Body of pancreas (tissue), 4 donors: ENCODE data around the gene ZNF511. TPM values are rescaled to one million over a fixed set of nuclear protein-coding genes. Genes with fewer than 3 reads are reported as not detected.

ENCODE experiments used
- ATAC-seq: fragments of 150-250 bp; one replicate; pipeline ENCODE4 v1.9.1; 2016
- DNase-seq, 4 donors: peaks; one replicate each; pipeline ENCODE4 v3.0.0-alpha.2; 2019
- H3K27ac ChIP-seq, 4 donors: fragments of 200-600 bp; sonication (generic); 1 replicate in 3 of 4; 2 replicates in 1 of 4; pipeline versions ENCODE4 v1.5.1 to v1.6.1; 2016 to 2019; ENCODE audit warnings: mild to moderate bottlenecking in 1 of 4, mixed read lengths in 1 of 4, moderate library complexity in 1 of 4
- H3K27me3 ChIP-seq, 2 donors: fragments of 200-600 bp; sonication (generic); one replicate each; pipeline ENCODE4 v1.6.0; 2016; ENCODE audit warnings: mild to moderate bottlenecking in 1 of 2
- H3K36me3 ChIP-seq, 2 donors: fragments of 200-600 bp; sonication (generic); replicated peaks in 1 of 2; 2 replicates each; pipeline ENCODE4 v1.5.1; 2016; ENCODE audit warnings: low read depth in 2 of 2; ENCODE audit not compliant: insufficient read depth in 1 of 2
- H3K4me1 ChIP-seq: fragments of 200-600 bp; sonication (generic); one replicate; pipeline ENCODE4 v1.6.0; 2016
- H3K4me3 ChIP-seq, 2 donors: fragments of 200-600 bp; sonication (generic); 1 replicate in 1 of 2; 2 replicates in 1 of 2; pipeline ENCODE4 v1.5.1; 2016 to 2019
- H3K9me3 ChIP-seq, 3 donors: fragments of 200-600 bp; sonication (generic); 1 replicate in 2 of 3; 2 replicates in 1 of 3; pipeline ENCODE4 v1.5.1; 2016
- CTCF ChIP-seq, 7 experiments: fragments of 450-650 bp in 4 of 7; fragments of 200-600 bp in 3 of 7; sonication (generic) in 3 of 7; IDR thresholded peaks; one replicate each; pipeline ENCODE4 v1.5.1; 2016 to 2019; ENCODE audit warnings: antibody characterized with exemption in 7 of 7
- POLR2A ChIP-seq, 3 donors: fragments of 450-650 bp; IDR thresholded peaks; one replicate each; pipeline ENCODE4 v1.6.1; 2016; ENCODE audit warnings: antibody characterized with exemption in 3 of 3, mild to moderate bottlenecking in 2 of 3
- WGBS, 2 donors: methylation state at CpG; one replicate each; pipeline ENCODE4 v1.1.5; 2017; 5-methylcytosine and 5-hydroxymethylcytosine counted together
- intact Hi-C: fragments of 100-400 bp; cut with DNase I; formaldehyde crosslinking; loops from one replicate; pipeline ENCODE4 v1.15.1; 2023
- total RNA-seq, 2 donors: library from RNA; depleted of rRNA; stranded (reverse); fragments of >200 nt; gene quantifications; one replicate each; pipeline ENCODE4 v1.1.0, GENCODE V29; 2016

The ZNF511 gene
- total RNA-seq, 2 donors from 2014 or later = 15.0 to 22.7 TPM

DNA sequence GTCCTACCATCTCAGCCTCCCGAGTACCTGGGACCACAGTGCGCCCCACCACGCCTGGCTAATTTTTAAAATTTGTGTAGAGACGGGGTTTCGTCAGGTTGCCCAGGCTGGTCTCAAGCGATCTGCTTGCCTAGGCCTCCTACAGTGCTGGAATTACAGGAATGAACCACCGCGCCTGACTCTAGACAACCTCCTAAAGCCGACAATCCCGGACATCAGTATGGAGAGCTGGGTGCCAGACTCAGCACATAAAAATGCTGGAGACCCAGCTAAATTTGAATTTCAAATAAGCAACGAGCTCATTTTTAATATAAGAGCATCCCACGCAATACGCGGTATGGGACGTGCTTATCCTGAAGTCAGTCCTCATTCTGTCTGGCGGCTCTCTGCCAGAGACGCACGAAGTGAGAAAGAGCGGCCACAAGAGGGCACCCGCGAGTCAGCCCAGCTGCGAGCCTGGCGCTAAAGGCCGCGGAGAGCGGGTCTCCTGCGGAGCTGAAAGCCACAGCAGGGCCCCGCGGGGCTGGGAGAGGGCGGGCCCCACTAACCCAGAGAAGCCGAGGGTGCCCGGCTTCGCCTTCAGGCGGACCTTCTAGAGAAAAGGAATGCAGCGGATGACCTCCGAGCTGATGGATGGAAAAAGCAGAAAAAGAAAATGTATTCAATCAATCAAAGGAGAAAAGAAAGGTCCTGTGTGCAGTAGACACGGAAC is 20.9 kb downstream of the ZNF511 start:
- intact Hi-C loops = no loop called here
- no peaks in the 10 kb centered on the region for H3K36me3 ChIP-seq
- H3K27ac ChIP-seq = no peak overlapping the region
- ATAC-seq (peak; percentile 90), DNase-seq (peak; percentile 86 to 92 (median 88))
- TF ChIP-seq CTCF (IDR thresholded peaks at IDR 0.05) (peak; percentile 78 to 93 (median 91)), POLR2A (IDR thresholded peaks at IDR 0.05) (no peak)
- no peaks in the 10 kb centered on the region for H3K9me3 ChIP-seq
- H3K4me3 ChIP-seq = no peak overlapping the region
- peaks cover 0 to 34% of the 10 kb centered on the region in 2 donors for H3K27me3 ChIP-seq
- WGBS, 2 donors = 8 to 9% methylated on average over 26 to 37 of the region's 37 CpGs
- H3K4me1 ChIP-seq = peaks cover 29% of the 10 kb centered on the region

DNA sequence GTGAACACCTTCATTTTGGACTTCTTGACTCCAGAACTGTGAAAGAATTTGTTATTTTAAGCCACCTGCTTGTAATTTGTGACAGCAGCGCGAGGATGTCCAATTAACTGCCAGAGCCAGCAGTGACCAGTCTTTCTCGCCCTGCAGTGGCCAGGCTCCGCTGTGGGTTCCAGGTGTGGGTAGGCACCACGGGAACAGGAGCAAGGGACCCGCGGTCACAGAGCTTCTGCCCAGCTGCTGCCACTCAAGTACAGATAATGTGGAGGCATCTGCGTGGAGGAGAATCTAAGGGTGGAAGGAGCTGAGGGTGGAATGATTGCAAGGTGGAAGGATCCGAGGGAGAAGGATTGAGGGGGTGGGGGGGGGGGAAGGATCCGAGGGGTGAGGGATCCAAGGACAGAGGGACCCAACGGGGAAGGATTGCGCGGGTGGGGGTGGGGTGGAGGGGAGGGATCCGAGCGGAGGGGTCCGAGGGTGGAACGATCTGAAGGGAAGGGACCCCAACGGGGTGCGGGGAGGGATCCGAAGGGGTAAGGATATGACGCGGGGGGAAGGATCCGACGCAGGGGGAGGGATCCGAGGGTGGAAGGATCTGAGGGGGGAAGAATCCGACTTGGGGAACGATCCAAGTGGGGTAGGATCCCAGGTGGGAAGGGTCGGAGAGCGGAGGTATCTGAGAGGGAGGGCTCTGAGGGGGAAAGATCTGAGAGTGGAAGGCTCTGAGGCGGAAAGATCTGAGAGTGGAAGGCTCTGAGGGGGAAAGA is 24.4 kb downstream of the ZNF511 start:
- ATAC-seq = no peak
- no peak overlapping the region for H3K27ac ChIP-seq
- H3K36me3 ChIP-seq = no peaks in the 10 kb centered on the region
- intact Hi-C loops = no loop called here
- WGBS, 2 donors = 64 to 72% methylated on average over 26 to 30 of the region's 30 CpGs
- TF ChIP-seq POLR2A (IDR thresholded peaks at IDR 0.05) (no peak), CTCF (IDR thresholded peaks at IDR 0.05) (no peak)
- peaks cover 32% of the 10 kb centered on the region for H3K4me1 ChIP-seq
- H3K4me3 ChIP-seq = no peak overlapping the region
- peaks cover 0 to 36% of the 10 kb centered on the region in 2 donors for H3K27me3 ChIP-seq
- no peaks in the 10 kb centered on the region for H3K9me3 ChIP-seq
- no peak for DNase-seq

GRCh38 chr10:133334503-133335245 is 26.0 kb downstream of the ZNF511 start:
- TF ChIP-seq CTCF (IDR thresholded peaks at IDR 0.05) (no peak), POLR2A (IDR thresholded peaks at IDR 0.05) (no peak)
- intact Hi-C loops = no loop called here
- no peaks in the 10 kb centered on the region for H3K36me3 ChIP-seq
- peaks cover 0 to 28% of the 10 kb centered on the region in 2 donors for H3K27me3 ChIP-seq
- H3K27ac ChIP-seq = no peak overlapping the region
- H3K9me3 ChIP-seq = no peaks in the 10 kb centered on the region
- 16 to 42% methylated on average over 14 to 47 of the region's 51 CpGs for WGBS, 2 donors
- H3K4me3 ChIP-seq = no peak overlapping the region
- H3K4me1 ChIP-seq = peaks cover 27% of the 10 kb centered on the region
- ATAC-seq = peak; percentile 37
- DNase-seq = no peak

DNA sequence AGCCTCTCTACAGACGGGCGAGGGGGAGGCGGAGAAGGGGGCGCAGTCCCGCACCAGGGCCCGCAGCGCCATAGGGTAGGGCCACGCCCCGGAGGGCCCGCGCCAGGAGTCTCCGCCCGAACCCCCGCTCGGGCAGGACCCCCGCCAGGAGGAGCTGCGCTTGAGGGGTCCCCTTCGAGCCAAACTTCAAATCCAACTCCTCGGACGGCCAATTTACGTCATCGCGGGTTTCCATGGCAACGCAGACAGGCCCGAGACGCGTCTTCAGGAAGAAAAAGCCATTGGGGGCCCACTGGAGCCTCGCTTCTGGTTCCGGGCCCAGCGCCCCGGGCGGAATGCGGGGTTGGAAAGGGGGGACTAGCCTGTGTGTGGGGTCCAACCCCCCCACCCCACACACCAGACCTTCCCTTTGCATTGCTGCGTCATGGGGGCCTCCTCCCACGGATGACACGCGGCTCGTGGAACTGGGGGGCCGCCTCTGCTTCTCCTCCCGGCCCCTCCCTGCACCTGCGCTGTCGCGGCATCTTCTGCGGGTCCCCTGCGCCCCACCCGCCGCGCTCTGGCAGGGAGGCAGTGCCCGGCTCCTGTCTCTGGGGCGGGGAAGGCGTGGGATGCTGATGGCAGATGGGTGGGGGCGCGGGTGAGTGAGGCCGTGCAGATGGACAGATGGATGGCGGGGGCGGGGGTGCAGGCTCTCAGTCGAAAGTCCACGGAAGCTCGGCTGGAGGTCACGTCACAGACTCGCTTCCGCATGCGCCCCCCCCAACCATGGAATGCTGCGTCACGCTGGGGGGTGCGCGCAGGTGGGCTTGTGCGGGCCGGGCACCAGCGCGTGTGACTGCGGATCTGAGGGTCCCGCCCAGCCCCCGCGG is 26.8 kb downstream of the ZNF511 start:
- Histone ChIP-seq H3K4me3 (no peak overlapping the region), H3K27ac (no peak overlapping the region), H3K4me1 (peaks cover 22% of the 10 kb centered on the region), H3K36me3 (no peaks in the 10 kb centered on the region), H3K27me3 (peaks cover 0 to 28% of the 10 kb centered on the region in 2 donors), H3K9me3 (no peaks in the 10 kb centered on the region)
- WGBS, 2 donors = 3% methylated on average over 70 of the region's 75 CpGs; no CpG with 5 or more reads in 1 of the 2 donors
- peak; percentile 55 to 63 (median 60) for DNase-seq
- intact Hi-C loops = no loop called here
- peak; percentile 34 for ATAC-seq
- TF ChIP-seq CTCF (IDR thresholded peaks at IDR 0.05) (no peak), POLR2A (IDR thresholded peaks at IDR 0.05) (no peak)
